ENCODE results near the gene MDH2.
A peak's percentile ranks its signal among the peaks of the same experiment; 100 is the strongest.

The MDH2 gene

GRCh38 chr7:76065016-76065612, 17.2 kb downstream of the MDH2 start:
- H3K79me2 ChIP-seq (ENCODE audit: insufficient read depth, low read length) = no peaks in the 10 kb centered on the region
- TF ChIP-seq EZH2phosphoT487 (IDR thresholded peaks at IDR 0.05; ENCODE audit: borderline replicate concordance) = no peak
- no peak for TF ChIP-seq CTCF (conservative IDR thresholded peaks at IDR 0.05; ENCODE audit: low read length)
- H3F3A ChIP-seq (ENCODE audit: low read depth) = no peaks in the 10 kb centered on the region
- H3K4me3 ChIP-seq (ENCODE audit: low read length, poor library complexity, severe bottlenecking) = no peak overlapping the region
- no peak overlapping the region for H2AFZ ChIP-seq (ENCODE audit: low read length)
- H3K27me3 ChIP-seq (ENCODE audit: insufficient read depth, low read length, poor library complexity, severe bottlenecking) = no peaks in the 10 kb centered on the region
- no peaks in the 10 kb centered on the region for H3K9me2 ChIP-seq (replicated peaks; ENCODE audit: low read depth, low read length)
- no peak overlapping the region for H3K9ac ChIP-seq (ENCODE audit: low read depth, low read length, poor library complexity, severe bottlenecking)
- H3K9me3 ChIP-seq (ENCODE audit: insufficient read depth, low read depth, low read length) = no peaks in the 10 kb centered on the region
- H3K4me2 ChIP-seq (ENCODE audit: low read depth, low read length, poor library complexity, severe bottlenecking) = no peak overlapping the region
- H4K20me1 ChIP-seq (ENCODE audit: insufficient read depth, low read length, poor library complexity, severe bottlenecking) = no peaks in the 10 kb centered on the region
- H3K36me3 ChIP-seq (ENCODE audit: insufficient read depth, low read length) = peaks cover 75% of the 10 kb centered on the region; the same call in 1 of the 2 replicates
- H3K4me1 ChIP-seq (ENCODE audit: insufficient read depth, low read length, poor library complexity, severe bottlenecking) = no peaks in the 10 kb centered on the region

GRCh38 chr7:76066716-76067503, 19.0 kb downstream of the MDH2 start:
- peaks cover 57% of the 10 kb centered on the region; the same call in 1 of the 2 replicates for H3K36me3 ChIP-seq (ENCODE audit: insufficient read depth, low read length)
- no peak overlapping the region for H3K9ac ChIP-seq (ENCODE audit: low read depth, low read length, poor library complexity, severe bottlenecking)
- H3F3A ChIP-seq (ENCODE audit: low read depth) = no peaks in the 10 kb centered on the region
- no peaks in the 10 kb centered on the region for H3K27me3 ChIP-seq (ENCODE audit: insufficient read depth, low read length, poor library complexity, severe bottlenecking)
- H2AFZ ChIP-seq (ENCODE audit: low read length) = no peak overlapping the region
- no peak overlapping the region for H3K4me3 ChIP-seq (ENCODE audit: low read length, poor library complexity, severe bottlenecking)
- no peaks in the 10 kb centered on the region for H3K9me2 ChIP-seq (replicated peaks; ENCODE audit: low read depth, low read length)
- TF ChIP-seq CTCF (conservative IDR thresholded peaks at IDR 0.05; ENCODE audit: low read length) (no peak), EZH2phosphoT487 (IDR thresholded peaks at IDR 0.05; ENCODE audit: borderline replicate concordance) (no peak)
- no peaks in the 10 kb centered on the region for H4K20me1 ChIP-seq (ENCODE audit: insufficient read depth, low read length, poor library complexity, severe bottlenecking)
- H3K4me1 ChIP-seq (ENCODE audit: insufficient read depth, low read length, poor library complexity, severe bottlenecking) = no peaks in the 10 kb centered on the region
- H3K79me2 ChIP-seq (ENCODE audit: insufficient read depth, low read length) = no peaks in the 10 kb centered on the region
- H3K9me3 ChIP-seq (ENCODE audit: insufficient read depth, low read depth, low read length) = no peaks in the 10 kb centered on the region
- H3K4me2 ChIP-seq (ENCODE audit: low read depth, low read length, poor library complexity, severe bottlenecking) = no peak overlapping the region

- no peaks in the 10 kb centered on the region for H3F3A ChIP-seq (ENCODE audit: low read depth)
- no peak overlapping the region for H3K4me3 ChIP-seq (ENCODE audit: low read length, poor library complexity, severe bottlenecking)
- TF ChIP-seq EZH2phosphoT487 (IDR thresholded peaks at IDR 0.05; ENCODE audit: borderline replicate concordance) = no peak
- TF ChIP-seq CTCF (conservative IDR thresholded peaks at IDR 0.05; ENCODE audit: low read length) = 0 out of 2 replicates have a peak, but pooled peaks have one; percentile 19
- H2AFZ ChIP-seq (ENCODE audit: low read length) = no peak overlapping the region
- H3K9me2 ChIP-seq (replicated peaks; ENCODE audit: low read depth, low read length) = no peaks in the 10 kb centered on the region
- H3K9ac ChIP-seq (ENCODE audit: low read depth, low read length, poor library complexity, severe bottlenecking) = no peak overlapping the region
- no peak overlapping the region for H3K4me2 ChIP-seq (ENCODE audit: low read depth, low read length, poor library complexity, severe bottlenecking)
- H3K4me1 ChIP-seq (ENCODE audit: insufficient read depth, low read length, poor library complexity, severe bottlenecking) = no peaks in the 10 kb centered on the region
- H3K9me3 ChIP-seq (ENCODE audit: insufficient read depth, low read depth, low read length) = no peaks in the 10 kb centered on the region
- H3K36me3 ChIP-seq (ENCODE audit: insufficient read depth, low read length) = peaks cover 34% of the 10 kb centered on the region; the same call in 1 of the 2 replicates
- H3K79me2 ChIP-seq (ENCODE audit: insufficient read depth, low read length) = no peaks in the 10 kb centered on the region
- no peaks in the 10 kb centered on the region for H4K20me1 ChIP-seq (ENCODE audit: insufficient read depth, low read length, poor library complexity, severe bottlenecking)
- H3K27me3 ChIP-seq (ENCODE audit: insufficient read depth, low read length, poor library complexity, severe bottlenecking) = no peaks in the 10 kb centered on the region
Observed at GRCh38 chr7:76069238-76069638, 21.3 kb downstream of the MDH2 start.

Measured in Loucy (cell line).